Keratinocyte (primary cell): ENCODE results near the gene CCDC3. TPM values are rescaled to one million over a fixed set of nuclear protein-coding genes. Genes with fewer than 3 reads are reported as not detected.

ENCODE experiments used
- DNase-seq: peaks from one replicate; pipeline ENCODE4 v3.0.0-alpha.2; 2011; ENCODE audit warnings: low read depth, missing footprints, low spot score
- FAIRE-seq: peaks from 2 replicates; lab custom pipeline; 2011; peaks lifted over from hg19 to GRCh38; lab: Jason Lieb, UNC
- H2AFZ ChIP-seq: 2 replicates; pipeline ENCODE4 v1.6.0; 2012; ENCODE audit warnings: low read length, control low read depth, inconsistent platforms; ENCODE audit not compliant: control insufficient read depth
- H3K27ac ChIP-seq: 2 replicates; pipeline ENCODE4 v1.5.1; 2011; ENCODE audit warnings: low read length; ENCODE audit not compliant: control insufficient read depth, insufficient read depth
- H3K27me3 ChIP-seq: 3 replicates; pipeline ENCODE4 v1.6.0; 2011; ENCODE audit warnings: low read length; ENCODE audit not compliant: control insufficient read depth, insufficient read depth; ENCODE audit errors: extremely low read depth
- H3K36me3 ChIP-seq, 2 experiments: 2 replicates in 1 of 2; 3 replicates in 1 of 2; pipeline ENCODE4 v1.5.1; 2011; ENCODE audit warnings: low read length in 2 of 2, mild to moderate bottlenecking in 1 of 2; ENCODE audit not compliant: control insufficient read depth in 2 of 2, insufficient read depth in 2 of 2; ENCODE audit errors: extremely low read depth in 1 of 2
- H3K4me1 ChIP-seq: 3 replicates; pipeline ENCODE4 v1.5.1; 2011; ENCODE audit warnings: low read length; ENCODE audit not compliant: control insufficient read depth, insufficient read depth; ENCODE audit errors: extremely low read depth
- H3K4me2 ChIP-seq: 3 replicates; pipeline ENCODE4 v1.6.0; 2011; ENCODE audit warnings: low read depth, low read length; ENCODE audit not compliant: control insufficient read depth, insufficient read depth; ENCODE audit errors: extremely low read depth
- H3K4me3 ChIP-seq, 3 experiments: fragments of 200-600 bp in 1 of 3; sonication (generic) in 1 of 3; 2 replicates in 2 of 3; 3 replicates in 1 of 3; pipeline ENCODE4 v1.5.1; 2011 to 2016; ENCODE audit warnings: low read length in 3 of 3, mild to moderate bottlenecking in 3 of 3, control low read depth in 2 of 3, inconsistent platforms in 1 of 3, low read depth in 1 of 3, mixed read lengths in 1 of 3, mixed run types in 1 of 3, moderate library complexity in 1 of 3; ENCODE audit not compliant: control insufficient read depth in 2 of 3, insufficient read depth in 2 of 3; ENCODE audit errors: extremely low read depth in 1 of 3
- H3K79me2 ChIP-seq: 2 replicates; pipeline ENCODE4 v1.6.0; 2012; ENCODE audit warnings: low read length; ENCODE audit not compliant: control insufficient read depth, insufficient read depth
- H3K9ac ChIP-seq: 3 replicates; pipeline ENCODE4 v1.6.0; 2011; ENCODE audit warnings: low read length; ENCODE audit not compliant: control insufficient read depth, insufficient read depth; ENCODE audit errors: extremely low read depth
- H3K9me1 ChIP-seq: 3 replicates; pipeline ENCODE4 v1.6.0; 2011; ENCODE audit warnings: low read length; ENCODE audit not compliant: control insufficient read depth, insufficient read depth; ENCODE audit errors: extremely low read depth
- H3K9me3 ChIP-seq: 2 replicates; pipeline ENCODE4 v1.5.1; 2012; ENCODE audit warnings: low read depth, low read length; ENCODE audit not compliant: control insufficient read depth
- H4K20me1 ChIP-seq: 3 replicates; pipeline ENCODE4 v1.6.0; 2011; ENCODE audit warnings: low read length; ENCODE audit not compliant: control insufficient read depth, insufficient read depth; ENCODE audit errors: extremely low read depth
- EZH2 ChIP-seq: IDR thresholded peaks from one replicate; pipeline ENCODE4 v1.6.1; 2012; ENCODE audit warnings: inconsistent platforms, mild to moderate bottlenecking, low read length, moderate library complexity
- dilution Hi-C: fragments of 300-500 bp; cut with MboI; formaldehyde crosslinking; loops from one replicate; pipeline ENCODE4 v1.7.0; 2020; ENCODE audit warnings: low sequenced_read_pairs; ENCODE audit not compliant: extremely low pct_ligation_motif_present
- polyA plus RNA-seq, 5 experiments: library from polyadenylated mRNA; depleted of rRNA in 3 of 5; stranded (reverse) in 3 of 5; stranded (forward) in 1 of 5; unstranded in 1 of 5; fragments of >200 nt; gene quantifications; 1 replicate in 1 of 5; 2 replicates in 3 of 5; 3 replicates in 1 of 5; pipeline versions ENCODE4 v1.2.1 to v1.2.3, GENCODE V29; 2011 to 2012; ENCODE audit warnings: missing spikeins in 2 of 5, low read depth in 1 of 5, low replicate concordance in 1 of 5
- TF ChIP-seq, protein P1 (sequence below), 3 experiments: IDR thresholded peaks in 1 of 3; conservative IDR thresholded peaks in 1 of 3; optimal IDR thresholded peaks in 1 of 3; 2 replicates in 2 of 3; 3 replicates in 1 of 3; pipeline versions ENCODE3 to v1.5.1; 2011; ENCODE audit warnings: low read length in 3 of 3, mild to moderate bottlenecking in 3 of 3, moderate library complexity in 2 of 3, control low read depth in 1 of 3, inconsistent platforms in 1 of 3; ENCODE audit not compliant: insufficient read depth in 2 of 3; ENCODE audit errors: extremely low read depth in 1 of 3

The CCDC3 gene
- polyA plus RNA-seq, 1 donor (not counting 4 experiments of a cell fraction or from before 2014, with no cell fraction given): 0.39 TPM

DNA sequence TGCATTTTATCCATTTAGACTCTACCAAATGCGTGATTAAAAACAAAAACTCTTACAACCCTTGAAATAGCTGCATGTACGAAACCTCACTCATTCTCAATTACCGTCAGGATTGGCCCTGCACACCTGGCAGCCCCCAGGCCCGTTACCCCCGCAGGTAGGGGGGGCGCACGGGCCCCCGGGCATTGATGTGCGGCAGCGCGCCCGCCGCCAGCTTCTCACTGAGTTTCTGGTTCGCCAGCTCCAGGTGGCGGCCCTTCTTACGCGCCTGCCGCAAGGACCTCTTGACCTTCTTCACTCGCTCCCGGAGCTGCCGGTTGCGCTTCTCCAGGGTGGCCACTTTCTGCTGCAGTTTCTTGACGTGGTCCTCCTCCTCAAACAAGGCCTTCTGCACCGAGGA is 103.2 kb downstream of the CCDC3 start:
- Histone ChIP-seq H3K27ac (no peak overlapping the region), H3K4me3 (no peak overlapping the region), H4K20me1 (no peaks in the 10 kb centered on the region), H3K4me2 (no peak overlapping the region), H2AFZ (no peak overlapping the region), H3K36me3 (no peaks in the 10 kb centered on the region), H3K9ac (no peak overlapping the region), H3K4me1 (no peaks in the 10 kb centered on the region), H3K27me3 (no peaks in the 10 kb centered on the region), H3K9me1 (no peaks in the 10 kb centered on the region), H3K79me2 (no peaks in the 10 kb centered on the region), H3K9me3 (no peaks in the 10 kb centered on the region)
- no peak for FAIRE-seq
- DNase-seq: no peak
- no peak for TF ChIP-seq EZH2
- TF ChIP-seq, protein P1, sequence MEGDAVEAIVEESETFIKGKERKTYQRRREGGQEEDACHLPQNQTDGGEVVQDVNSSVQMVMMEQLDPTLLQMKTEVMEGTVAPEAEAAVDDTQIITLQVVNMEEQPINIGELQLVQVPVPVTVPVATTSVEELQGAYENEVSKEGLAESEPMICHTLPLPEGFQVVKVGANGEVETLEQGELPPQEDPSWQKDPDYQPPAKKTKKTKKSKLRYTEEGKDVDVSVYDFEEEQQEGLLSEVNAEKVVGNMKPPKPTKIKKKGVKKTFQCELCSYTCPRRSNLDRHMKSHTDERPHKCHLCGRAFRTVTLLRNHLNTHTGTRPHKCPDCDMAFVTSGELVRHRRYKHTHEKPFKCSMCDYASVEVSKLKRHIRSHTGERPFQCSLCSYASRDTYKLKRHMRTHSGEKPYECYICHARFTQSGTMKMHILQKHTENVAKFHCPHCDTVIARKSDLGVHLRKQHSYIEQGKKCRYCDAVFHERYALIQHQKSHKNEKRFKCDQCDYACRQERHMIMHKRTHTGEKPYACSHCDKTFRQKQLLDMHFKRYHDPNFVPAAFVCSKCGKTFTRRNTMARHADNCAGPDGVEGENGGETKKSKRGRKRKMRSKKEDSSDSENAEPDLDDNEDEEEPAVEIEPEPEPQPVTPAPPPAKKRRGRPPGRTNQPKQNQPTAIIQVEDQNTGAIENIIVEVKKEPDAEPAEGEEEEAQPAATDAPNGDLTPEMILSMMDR (optimal IDR thresholded peaks at IDR 0.05 in 1 of 3, IDR thresholded peaks at IDR 0.05 in 1 of 3, conservative IDR thresholded peaks at IDR 0.05 in 1 of 3; ENCODE audit: extremely low read depth in 1 of 3, insufficient read depth in 2 of 3, low read length in 3 of 3): no peak
- dilution Hi-C loops: no loop called here

DNA sequence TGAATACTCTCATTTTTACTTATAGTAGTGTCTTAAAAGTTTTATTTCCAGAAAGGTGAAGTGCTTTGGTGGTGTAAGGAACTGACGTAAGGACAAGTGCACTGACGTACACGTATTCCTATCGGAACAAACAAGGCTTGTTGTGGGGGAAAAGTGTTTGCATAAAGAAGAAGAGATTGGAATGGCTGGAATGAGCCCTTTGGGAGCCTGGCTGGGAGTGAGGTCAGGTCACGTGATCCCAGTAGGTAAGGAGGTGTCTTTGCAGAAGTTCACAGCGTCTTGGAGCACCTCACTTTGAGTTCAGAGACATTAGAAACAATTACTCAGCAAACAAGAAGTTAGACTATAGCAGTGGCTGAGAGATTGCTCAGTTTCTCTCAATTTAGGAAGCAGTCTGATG is 104.2 kb downstream of the CCDC3 start:
- H3K9ac ChIP-seq: no peak overlapping the region
- H3K27ac ChIP-seq: no peak overlapping the region
- H3K9me3 ChIP-seq: no peaks in the 10 kb centered on the region
- no peaks in the 10 kb centered on the region for H3K27me3 ChIP-seq
- H3K4me3 ChIP-seq: no peak overlapping the region
- no peak overlapping the region for H2AFZ ChIP-seq
- H3K79me2 ChIP-seq: no peaks in the 10 kb centered on the region
- no peaks in the 10 kb centered on the region for H3K9me1 ChIP-seq
- no peak for FAIRE-seq
- TF ChIP-seq, protein P1 (optimal IDR thresholded peaks at IDR 0.05 in 1 of 3, IDR thresholded peaks at IDR 0.05 in 1 of 3, conservative IDR thresholded peaks at IDR 0.05 in 1 of 3; ENCODE audit: extremely low read depth in 1 of 3, insufficient read depth in 2 of 3, low read length in 3 of 3): no peak
- TF ChIP-seq EZH2: no peak
- H4K20me1 ChIP-seq: no peaks in the 10 kb centered on the region
- dilution Hi-C loops: no loop called here
- H3K4me1 ChIP-seq: no peaks in the 10 kb centered on the region
- no peaks in the 10 kb centered on the region for H3K36me3 ChIP-seq
- H3K4me2 ChIP-seq: no peak overlapping the region
- DNase-seq: no peak
